ENCODE measurements around the gene KRTAP1-4.
"Not testable (repeated sequence)": the region's sequence is repeated elsewhere in the genome, so short reads cannot be mapped to it uniquely, and the experiment has no call there.

KRTAP1-4 gene, protein sequence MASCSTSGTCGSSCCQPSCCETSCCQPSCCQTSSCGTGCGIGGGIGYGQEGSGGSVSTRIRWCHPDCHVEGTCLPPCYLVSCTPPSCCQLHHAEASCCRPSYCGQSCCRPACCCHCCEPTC

DNA sequence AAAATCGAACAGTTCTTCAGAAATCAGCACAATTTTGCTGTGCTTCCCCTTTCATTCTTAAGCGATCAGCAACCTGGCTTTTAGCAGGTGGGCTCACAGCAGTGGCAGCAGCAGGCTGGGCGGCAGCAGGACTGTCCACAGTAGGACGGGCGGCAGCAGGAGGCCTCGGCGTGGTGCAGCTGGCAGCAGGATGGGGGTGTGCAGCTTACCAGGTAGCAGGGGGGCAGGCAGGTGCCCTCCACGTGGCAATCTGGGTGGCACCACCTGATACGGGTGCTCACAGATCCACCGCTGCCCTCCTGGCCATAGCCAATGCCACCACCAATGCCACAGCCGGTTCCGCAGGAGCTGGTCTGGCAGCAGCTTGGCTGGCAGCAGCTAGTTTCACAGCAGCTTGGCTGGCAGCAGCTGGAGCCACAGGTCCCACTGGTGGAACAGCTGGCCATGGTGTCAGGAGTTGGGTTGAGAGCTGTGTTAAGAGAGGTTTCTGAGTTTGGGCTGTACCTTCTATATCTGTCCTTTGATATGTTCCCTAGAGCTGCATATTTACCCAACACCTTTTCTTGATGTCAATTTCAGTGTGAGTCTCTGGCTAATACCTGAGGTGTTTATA, at the start of gene KRTAP1-4:
KRTAP1-4 (minus strand) TSS at position 563 of the 613 bp plus-strand sequence; CDS start at position 446, 117 bp downstream.
- no peak for DNase-seq

- no peak for DNase-seq
These were observed 46.8 kb upstream of the KRTAP1-4 start for GRCh38 chr17:41076788-41077187.

DNA sequence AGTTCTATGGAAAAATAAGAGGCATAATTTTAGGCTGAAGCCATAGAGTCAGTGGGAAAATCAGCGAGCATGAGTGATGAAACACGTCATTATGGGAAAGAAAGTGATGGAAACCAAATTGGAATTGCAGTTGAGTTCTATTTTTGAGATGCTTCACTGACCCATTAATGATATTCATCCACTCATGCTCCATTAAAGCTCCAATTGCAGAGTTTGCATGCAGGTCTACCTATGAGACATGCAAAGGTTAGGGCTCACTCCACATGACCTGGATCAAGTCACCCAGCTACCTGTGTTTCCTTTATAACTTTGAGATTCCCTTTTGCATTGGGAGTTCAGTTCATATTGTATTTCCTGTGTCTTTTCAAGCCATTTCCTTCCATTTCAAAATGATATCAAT, 43.7 kb upstream of the KRTAP1-4 start:
- DNase-seq, result no peak

DNA sequence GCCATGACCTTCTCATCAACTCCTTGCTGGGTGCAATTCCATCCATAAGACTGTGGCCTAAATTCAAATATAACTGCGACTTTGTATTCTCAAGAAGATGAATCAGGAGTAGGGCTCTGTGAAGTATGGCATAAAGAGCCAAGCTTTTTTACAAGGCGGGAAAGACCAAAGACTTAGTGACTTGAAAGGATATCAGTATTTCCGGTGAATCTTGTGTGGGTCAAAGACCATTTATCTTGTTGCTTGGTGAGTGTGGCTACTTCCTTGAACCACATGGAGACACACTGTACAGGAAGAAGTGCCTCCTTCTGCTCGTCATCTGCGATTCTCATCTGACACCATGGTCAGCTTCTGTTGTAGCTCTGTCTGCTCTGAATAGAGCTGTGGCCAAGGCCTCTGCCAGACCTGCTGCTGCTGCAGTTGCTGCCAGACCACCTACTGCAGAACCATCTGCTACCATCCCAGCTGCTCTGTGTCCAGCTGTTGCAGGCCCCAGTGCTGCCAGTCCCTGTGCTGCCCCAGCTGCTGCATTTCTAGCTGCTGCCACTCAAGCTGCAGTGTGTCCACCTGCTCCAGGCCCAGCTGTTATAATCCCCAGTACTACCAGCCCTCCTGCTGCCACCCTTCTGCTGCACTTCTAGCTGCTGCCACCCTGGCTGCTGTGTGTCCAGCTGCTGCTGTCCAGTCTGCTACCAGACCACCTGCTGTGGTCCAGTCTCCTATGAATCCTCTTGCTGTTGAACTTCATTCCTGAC, 41.8 kb upstream of the KRTAP1-4 start:
- DNase-seq, result no peak

DNA sequence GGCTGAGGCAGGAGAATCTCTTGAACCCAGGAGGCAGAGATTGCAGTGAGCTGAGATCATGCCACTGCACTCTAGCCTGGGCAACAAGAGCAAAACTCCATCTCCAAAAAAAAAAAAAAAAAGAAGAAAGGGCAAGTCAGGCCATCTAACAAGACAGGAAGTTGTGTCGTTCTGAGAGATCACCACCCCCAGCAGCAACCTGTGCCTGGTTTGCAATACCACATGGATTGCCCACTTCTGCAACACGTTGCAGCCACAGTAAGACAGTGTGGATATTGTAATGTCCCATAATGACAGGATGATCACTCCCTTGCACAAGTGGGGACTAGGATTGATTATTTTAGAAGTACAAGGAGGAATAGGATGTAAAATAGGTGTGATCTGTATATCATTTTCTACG, 39.0 kb upstream of the KRTAP1-4 start:
- no peak for DNase-seq

GRCh38 chr17:41067281-41067680, 37.3 kb upstream of the KRTAP1-4 start:
- no peak for DNase-seq

DNA sequence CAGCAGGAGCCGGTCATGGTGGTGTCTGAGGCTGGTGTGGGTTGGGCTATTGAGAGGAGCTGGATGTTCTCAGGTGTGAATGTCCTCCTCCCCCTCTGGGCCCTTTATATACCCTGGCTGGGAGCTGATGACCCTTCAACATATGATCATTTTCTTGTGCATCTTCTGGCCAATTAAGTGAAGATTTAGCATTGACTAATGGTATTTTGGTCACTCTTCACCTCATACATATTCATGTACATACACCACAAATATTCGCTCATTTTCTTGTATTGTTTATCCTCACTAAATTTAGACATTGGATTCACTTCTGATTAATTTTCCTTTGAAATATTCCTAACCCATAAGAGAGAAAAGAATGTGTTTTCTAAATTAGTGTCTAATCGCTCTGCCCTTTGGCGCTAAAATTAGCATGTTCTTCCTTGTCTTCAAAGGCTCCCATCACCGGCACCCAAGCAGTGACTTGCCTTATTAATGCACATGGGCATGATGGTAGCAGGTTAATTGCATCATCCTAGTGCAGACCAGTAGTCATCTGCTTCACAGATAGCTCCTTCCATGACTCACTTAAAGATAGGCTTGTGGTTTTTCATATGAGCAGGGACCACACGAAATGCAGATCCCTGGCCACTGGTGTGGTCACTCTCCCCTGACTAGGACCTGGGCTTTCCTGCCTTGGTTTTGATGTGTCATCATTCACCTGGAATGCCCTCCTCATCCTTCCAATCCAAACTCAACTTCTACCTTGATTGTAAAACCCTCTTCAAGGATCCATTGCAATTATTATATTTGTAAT, 36.0 kb upstream of the KRTAP1-4 start, which contains the start of gene KRTAP2-4:
KRTAP2-4 (minus strand) TSS at position 51 of the 796 bp plus-strand sequence; CDS start at position 17, 34 bp downstream.
- DNase-seq, result no peak

DNA sequence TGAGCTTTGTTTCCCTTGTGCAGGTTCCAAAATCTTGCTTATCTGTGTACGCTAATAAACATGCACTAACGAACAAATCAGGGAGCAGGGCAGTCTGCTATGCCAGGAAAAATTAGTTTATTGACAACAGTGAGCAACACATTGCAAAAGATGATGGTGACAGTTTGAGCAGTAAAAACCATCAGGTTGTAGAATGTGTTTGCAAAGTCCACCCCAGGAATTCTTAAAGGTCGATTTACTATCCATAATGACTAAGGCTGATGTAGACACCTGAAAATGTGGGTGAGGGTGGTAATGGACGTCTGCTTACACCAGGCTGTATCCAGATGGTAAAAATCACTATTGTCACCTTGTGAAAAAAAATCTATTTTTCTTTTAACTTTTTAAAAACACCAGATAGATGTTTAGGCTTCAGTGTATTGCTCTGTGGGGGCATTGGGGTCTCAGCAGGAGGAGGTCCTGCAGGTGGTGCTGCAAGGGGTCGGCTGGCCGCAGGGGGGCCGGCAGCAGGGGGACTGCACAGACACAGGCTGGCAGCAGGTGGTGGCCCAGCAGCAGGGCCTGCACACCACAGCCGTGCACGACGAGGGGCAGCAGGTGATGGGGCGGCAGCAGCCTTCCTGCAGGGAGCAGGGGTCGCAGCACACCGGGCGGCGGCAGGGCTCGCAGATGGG, 35.2 kb upstream of the KRTAP1-4 start:
- not testable (repeated sequence) for DNase-seq

- no peak for DNase-seq
These were observed 34.3 kb upstream of the KRTAP1-4 start for GRCh38 chr17:41064301-41064700.

DNA sequence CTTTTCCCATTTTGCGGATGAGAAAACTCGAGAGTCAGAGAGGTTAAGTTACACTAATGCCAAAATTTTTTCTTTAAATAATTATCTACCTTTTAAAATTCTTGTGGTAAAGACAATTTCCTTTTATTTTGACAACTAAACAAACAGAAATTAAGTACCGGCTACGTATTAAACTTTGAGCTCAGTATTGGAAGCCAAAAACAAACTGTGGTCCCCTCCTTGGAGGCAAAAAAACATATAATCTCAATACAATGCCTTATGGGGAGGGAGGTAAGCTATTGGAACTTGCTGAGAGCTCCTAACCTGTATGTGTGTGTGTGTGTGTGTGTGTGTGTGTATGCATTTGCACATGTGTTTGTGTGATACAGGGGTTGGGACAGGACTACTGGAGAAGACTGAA, 33.5 kb upstream of the KRTAP1-4 start:
- no peak for DNase-seq

DNA sequence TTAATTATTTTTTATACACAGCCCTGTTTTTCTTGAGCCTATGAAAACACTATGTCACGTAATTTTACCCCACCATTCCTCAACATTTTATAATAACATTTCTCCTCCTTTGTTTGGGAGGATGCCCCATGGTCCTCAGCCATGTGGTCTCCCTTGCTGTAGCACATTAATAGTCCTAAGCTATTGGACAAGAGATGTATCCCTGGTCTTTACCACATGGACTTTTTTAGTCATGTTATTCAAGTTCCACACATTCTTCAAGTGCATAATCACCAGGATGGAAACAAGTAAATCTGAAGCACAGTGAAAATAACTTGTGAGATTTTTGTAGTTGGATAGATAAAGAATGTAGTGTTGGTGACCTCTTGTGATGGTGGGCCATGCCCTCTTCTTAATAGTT, 32.0 kb upstream of the KRTAP1-4 start:
- DNase-seq, result no peak

- DNase-seq, result no peak
These were observed 30.1 kb upstream of the KRTAP1-4 start, which contains the start of gene KRTAP2-3 for GRCh38 chr17:41060052-41060604. Gene KRTAP2-3 (minus strand): TSS chr17:41060114. CDS start chr17:41060050, 64 bp downstream.

DNA sequence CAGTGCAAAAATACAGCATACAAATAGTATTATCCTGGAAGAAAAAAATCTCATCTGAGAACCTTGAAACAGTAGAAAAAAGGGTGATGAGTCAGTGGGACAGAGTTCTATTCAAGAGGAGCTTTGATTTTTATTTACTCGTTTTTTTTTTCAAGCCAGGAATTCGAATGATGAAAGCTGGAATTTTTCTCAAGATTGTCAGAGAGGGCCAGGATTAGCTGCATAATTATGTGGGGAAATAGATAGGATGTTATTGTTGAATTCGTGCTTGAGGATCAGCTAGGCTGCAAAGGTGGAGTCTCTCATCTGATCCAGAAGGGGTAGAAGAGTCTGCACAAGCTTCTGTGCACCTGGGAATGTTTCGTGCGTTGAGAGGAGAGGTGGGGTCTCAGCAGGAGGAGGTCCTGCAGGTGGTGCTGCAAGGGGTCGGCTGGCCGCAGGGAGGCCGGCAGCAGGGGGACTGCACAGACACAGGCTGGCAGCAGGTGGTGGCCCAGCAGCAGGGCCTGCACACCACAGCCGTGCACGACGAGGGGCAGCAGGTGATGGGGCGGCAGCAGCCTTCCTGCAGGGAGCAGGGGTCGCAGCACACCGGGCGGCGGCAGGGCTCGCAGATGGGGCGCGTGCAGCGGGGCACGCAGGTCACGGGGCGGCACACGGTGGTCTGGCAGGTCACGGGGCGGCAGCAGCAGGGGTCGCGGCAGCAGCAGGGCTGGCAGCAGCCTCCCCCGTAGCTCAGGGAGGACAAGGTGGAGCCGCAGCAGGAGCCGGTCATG, 29.5 kb upstream of the KRTAP1-4 start:
- DNase-seq, result not testable (repeated sequence)

- DNase-seq, result no peak
These were observed 28.7 kb upstream of the KRTAP1-4 start for GRCh38 chr17:41058741-41059140.

GRCh38 chr17:41057547-41057946, 27.6 kb upstream of the KRTAP1-4 start:
- DNase-seq, result no peak

- not testable (repeated sequence) for DNase-seq
These were observed 25.1 kb upstream of the KRTAP1-4 start, which contains the start of gene KRTAP2-2 for GRCh38 chr17:41055130-41055529. Gene KRTAP2-2 (minus strand): TSS chr17:41055230. CDS start chr17:41055211, 19 bp downstream.

DNA sequence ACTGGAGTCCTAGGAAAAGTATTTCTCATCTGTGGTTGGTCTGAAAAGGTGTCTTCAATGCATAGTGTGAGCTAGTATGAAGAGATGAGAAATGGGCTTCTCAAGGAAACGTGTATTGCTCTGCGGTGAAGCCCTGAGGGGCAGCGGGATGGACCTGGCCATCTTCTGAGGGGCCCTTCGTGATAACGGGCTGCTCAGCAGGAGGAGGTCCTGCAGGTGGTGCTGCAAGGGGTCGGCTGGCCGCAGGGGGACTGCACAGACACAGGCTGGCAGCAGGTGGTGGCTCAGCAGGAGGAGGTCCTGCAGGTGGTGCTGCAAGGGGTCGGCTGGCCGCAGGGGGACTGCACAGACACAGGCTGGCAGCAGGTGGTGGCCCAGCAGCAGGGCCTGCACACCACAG, 24.6 kb upstream of the KRTAP1-4 start:
- not testable (repeated sequence) for DNase-seq

- no peak for DNase-seq
These were observed 24.0 kb upstream of the KRTAP1-4 start for GRCh38 chr17:41054025-41054424.

GRCh38 chr17:41052566-41052965, 22.6 kb upstream of the KRTAP1-4 start:
- no peak for DNase-seq

DNA sequence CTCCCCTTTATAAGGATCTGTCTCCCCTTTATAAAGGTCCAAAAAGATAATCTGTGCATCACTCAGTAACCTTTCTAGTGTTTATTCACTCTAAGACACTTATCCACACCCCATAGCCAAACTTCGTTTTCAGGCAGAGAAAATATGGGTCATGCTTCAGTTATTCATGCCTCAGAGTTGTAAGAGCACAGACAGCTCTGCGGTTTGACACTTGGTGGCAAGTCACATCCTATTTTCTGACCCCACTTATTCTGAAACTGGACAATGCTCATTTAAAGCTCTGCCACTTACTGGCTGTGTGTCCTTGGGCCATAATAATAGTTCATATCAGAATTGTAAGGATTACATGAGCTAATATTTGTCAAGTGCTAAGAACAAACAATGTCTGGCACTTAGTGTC, 19.1 kb upstream of the KRTAP1-4 start:
- no peak for DNase-seq

DNA sequence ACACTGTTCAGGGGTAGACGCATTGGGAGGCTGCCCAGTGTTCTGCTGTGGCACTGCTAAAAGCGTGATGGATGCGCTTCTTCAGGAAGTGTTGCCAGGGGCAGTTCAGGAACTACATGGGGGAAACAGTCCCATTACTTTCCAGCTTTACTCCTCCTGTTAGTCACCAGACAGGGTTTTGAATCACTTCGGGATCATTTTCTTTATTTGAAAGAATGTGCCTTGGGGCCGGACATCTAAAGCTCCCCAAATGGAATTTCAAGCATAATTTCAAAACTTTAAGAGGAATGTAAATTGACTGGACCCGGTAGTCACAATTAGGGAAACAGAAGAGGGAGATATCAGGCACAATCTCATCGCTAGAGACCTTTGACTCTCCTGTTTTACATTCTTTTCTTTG, 18.4 kb upstream of the KRTAP1-4 start:
- DNase-seq, result no peak

Data from NCI-H1930 (cell line).